HPDE6-E6E7 (cell line): ENCODE results near the gene ABCF3.
A peak's percentile ranks its signal among the peaks of the same experiment; 100 is the strongest.

Experiments used
- DNase-seq: peaks from one replicate; pipeline ENCODE4 v3.0.0; 2011; ENCODE audit warnings: missing footprints; ENCODE audit errors: extremely low spot score

The ABCF3 gene

DNA sequence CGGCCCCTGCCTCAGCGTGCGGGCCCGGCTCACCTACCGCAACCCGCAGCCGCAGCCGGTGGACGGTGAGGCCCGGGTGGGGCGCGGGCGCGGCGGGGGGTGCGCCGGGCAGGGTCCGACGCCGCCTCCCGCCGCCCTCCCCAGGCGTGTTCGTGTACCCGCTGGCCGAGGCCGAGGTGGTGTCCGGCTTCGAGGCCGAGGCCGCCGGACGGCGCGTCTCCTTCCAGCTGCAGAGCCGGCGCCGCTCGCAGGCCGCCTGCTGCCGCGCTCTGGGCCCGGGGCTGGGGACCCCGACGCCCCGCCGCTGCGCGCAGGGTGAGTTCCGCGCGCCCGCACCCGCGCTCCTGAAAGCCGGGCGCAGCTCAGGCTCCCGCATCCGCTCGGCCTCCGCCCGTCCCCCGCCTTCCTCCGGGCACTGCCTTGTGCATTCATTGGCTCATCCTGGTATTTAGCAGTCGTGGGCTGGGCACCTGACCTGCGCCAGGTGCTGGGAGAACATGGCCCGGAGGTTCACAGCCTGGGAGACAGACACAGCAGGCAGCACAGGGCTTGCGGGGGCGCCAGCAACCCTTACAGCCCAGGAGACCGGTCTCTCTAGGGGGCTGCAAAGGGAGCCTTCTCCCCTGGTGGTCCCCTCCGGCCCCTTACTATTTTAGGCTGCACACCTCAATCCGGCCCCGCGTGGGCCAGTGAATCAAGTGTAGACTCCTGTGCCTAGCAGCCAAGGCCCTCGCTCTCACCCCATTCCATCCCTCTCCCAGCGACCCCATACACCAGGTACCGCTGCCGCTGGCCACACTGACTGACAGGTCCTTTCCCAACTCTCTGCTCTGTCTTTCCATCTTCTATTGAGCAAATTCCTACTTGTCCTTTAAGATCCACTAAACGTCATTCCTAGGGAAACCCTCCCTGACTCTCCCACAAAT, 44.9 kb downstream of the ABCF3 start:
- no peak for DNase-seq

DNA sequence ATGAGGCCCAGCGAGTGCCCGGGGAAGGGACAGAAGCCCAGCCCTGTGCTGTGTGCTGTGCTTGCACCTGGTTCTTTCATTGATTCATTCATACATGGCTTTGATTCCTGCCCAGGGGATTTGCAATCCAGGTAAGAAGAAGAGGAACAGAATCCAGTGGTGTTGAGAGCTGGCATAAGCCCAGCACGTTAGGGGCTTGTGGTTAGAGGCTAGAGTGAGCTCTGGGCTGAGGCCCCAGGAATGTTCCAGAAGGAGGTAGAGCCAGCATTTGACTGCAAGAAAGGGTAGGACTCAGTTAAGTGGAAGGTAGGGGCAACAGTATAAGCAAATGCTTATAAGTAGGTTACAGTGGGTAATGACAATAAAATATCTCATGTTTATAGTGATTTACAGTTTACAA, 45.7 kb downstream of the ABCF3 start:
- no peak for DNase-seq

DNA sequence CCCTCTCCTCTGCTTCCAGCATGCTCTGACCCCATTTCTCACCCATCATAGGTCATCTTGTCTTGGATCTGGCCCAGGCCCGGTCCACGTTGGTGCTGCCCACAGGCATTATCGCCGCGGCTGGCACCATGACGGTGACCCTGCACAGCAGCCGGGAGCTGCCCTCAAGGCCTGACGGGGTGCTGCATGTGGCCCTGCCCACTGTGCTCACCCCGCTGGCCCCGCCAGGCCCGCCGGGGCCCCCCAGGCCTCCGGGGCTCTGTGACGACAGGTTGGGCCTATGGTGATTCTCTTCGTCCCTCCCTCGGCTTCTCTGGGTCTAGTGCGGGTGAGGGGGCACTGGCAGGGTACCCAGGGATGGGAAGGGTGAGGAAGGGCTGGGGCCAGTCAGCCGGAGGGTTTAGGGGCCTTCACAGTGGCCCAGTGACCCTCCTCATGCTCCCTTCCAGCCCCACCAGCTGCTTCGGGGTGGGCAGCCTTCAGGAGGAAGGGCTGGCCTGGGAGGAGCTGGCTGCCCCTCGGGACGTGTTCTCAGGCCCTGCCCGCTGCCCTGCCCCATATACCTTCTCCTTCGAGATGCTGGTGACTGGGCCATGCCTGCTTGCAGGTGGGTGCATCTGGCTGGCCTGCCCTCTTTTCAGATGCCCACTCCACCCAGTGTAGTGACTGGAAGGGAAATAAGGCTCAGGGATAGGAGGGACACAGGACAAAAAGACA, 47.3 kb downstream of the ABCF3 start:
- no peak for DNase-seq

DNA sequence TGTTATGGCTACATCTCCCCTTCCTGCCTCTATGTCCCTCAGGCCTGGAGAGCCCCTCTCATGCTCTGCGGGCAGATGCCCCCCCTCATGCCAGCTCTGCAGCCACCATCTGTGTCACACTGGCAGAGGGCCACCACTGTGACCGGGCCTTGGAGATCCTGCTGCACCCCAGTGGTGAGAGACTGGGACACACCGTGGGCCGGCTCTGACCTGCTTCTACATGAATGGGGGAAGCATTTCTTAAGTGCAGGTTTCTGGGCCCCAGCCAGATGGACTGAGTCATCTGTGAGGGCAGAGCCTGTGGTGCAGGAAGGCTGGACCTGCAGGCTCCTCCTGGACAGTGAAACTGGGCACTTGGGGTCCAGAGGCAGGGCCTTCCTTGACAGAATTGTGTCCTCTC, 48.2 kb downstream of the ABCF3 start:
- peak; percentile 95 for DNase-seq

GRCh38 chr3:184234671-184235380, 48.8 kb downstream of the ABCF3 start:
- DNase-seq, result no peak

- DNase-seq, result no peak
Measured at GRCh38 chr3:184235381-184236032, 49.5 kb downstream of the ABCF3 start.

GRCh38 chr3:184236033-184236410, 50.0 kb downstream of the ABCF3 start:
- no peak for DNase-seq

- DNase-seq, result no peak
Measured at GRCh38 chr3:184236636-184237035, 50.6 kb downstream of the ABCF3 start.

DNA sequence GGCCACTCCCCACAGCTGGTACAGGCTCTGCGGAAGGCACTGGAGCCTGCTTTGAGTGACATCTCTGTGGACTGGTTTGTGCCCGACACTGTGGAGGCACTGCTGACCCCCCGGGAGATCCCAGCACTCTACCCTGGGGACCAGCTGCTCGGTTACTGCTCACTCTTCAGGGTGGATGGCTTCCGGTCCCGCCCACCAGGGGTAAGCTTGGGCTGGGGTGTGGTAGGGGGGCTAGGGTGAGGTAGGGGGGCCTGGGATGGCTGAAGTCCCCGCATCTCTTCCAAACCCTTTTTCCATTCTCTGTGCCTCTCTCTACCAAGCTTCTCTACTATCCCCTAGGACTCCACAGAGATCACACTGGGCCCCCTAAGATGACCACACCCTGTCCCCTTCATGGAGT, 51.2 kb downstream of the ABCF3 start:
- no peak for DNase-seq

DNA sequence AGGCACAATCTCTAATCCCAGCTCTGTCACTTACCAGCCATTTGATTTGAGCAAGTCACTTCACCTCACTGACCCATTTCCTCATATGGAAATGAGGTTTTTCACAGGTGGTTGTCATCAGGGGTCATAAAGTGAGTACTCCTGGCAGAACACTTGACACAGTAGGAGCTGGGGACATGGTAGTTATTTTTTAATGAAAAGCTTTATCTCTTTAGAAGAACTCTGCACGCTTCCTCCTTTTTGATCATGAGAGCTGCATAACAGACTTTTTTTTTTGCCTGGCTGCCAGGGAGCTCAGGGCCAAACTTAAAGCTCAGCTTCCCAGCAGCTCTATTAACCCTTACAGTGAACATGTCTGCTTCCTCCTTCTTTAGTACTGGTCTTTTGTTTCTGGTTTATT, 51.8 kb downstream of the ABCF3 start:
- no peak for DNase-seq

DNA sequence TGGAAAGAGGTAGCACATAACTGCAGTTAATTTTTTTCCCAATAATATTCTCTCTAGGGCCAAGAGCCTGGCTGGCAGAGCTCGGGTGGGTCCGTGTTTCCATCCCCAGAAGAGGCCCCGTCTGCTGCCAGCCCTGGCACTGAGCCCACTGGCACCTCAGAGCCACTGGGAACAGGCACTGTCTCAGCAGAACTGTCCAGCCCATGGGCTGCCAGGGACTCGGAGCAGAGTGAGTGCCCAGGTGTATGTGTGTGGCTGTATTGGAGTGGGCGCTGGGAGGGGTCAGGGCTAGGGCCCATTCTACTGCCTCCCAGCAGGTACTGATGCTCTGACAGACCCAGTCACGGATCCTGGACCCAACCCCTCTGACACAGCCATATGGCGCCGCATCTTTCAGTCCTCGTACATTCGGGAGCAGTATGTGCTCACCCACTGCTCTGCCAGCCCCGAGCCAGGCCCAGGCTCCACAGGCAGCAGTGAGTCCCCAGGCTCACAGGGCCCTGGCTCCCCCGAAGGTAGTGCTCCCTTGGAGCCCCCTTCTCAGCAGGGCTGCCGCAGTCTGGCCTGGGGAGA, 52.3 kb downstream of the ABCF3 start:
- DNase-seq, result no peak

- no peak for DNase-seq
Measured at GRCh38 chr3:184239221-184239620, 53.2 kb downstream of the ABCF3 start.

- DNase-seq, result no peak
Measured at GRCh38 chr3:184239708-184240107, 53.7 kb downstream of the ABCF3 start.

DNA sequence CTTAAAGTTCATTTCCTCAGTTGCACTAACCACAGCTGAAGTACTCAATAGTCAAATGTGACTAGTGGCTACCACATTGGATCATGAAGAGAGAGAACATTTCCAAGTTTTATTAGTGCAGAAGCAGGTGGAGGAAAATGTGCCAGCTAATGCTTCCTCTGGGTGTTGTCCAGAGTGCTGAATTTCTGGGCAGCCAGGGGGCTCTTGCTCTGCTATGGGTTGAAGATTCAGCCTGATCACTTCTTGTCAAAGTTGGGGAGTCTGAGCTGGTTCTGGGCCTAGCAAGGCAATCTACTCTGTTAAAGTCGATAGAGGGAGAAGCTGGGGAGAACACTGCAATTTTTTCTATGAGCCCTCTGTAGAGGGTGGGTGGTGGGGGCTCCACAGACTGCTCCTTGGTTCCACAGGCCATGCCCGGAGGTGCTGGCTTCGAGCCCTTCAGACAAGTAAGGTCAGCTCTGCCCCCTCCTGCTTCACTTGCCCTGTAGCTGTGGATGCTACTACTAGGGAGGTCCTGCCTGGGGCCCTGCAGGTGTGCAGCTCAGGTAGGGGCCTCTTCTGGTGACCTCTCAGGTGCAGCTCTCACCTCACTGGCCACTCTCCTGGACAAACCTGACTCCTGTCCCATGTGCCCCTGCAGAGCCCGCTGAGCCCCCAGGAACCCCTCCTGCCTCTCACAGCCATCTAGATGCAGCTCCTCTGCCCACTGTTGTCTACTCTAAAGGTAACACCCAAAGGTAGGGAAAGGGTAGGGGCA, 54.6 kb downstream of the ABCF3 start:
- no peak for DNase-seq

DNA sequence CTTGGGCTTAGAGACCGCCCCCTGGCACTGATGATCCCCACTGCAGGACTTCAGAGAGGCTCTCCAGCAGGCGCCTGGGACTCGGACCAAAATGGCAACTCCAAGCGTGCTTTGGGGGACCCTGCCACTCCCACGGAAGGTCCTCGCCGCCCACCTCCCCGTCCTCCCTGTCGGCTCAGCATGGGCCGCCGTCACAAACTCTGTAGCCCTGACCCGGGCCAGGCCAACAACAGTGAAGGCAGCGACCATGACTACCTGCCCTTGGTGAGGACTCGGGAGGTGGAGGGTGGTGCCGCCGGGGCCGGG, 55.1 kb downstream of the ABCF3 start:
- no peak for DNase-seq

- no peak for DNase-seq
Measured at GRCh38 chr3:184241447-184242296, 55.7 kb downstream of the ABCF3 start.

GRCh38 chr3:184242297-184242685, 56.3 kb downstream of the ABCF3 start:
- no peak for DNase-seq
